PFSK-1 (cell line): Measurements from ENCODE around the gene ARID3A.

Experiments used
- FOXP2 ChIP-seq: optimal IDR thresholded peaks from 2 replicates; pipeline ENCODE3; 2011; ENCODE audit warnings: borderline replicate concordance, control low read depth, inconsistent platforms; ENCODE audit not compliant: insufficient read depth; ENCODE audit errors: extremely low read length, extremely low read depth
- POLR2AphosphoS5 ChIP-seq: IDR thresholded peaks from 2 replicates; pipeline ENCODE4 v1.6.1; 2012; ENCODE audit warnings: low read depth, mild to moderate bottlenecking, control low read depth, low read length, moderate library complexity
- REST ChIP-seq, 2 experiments: IDR thresholded peaks; 2 replicates each; pipeline versions ENCODE4 v1.6.1 to v1.8.0; 2011 to 2012; ENCODE audit warnings: low read depth in 2 of 2, low read length in 2 of 2, control low read depth in 1 of 2, inconsistent platforms in 1 of 2, mild to moderate bottlenecking in 1 of 2, moderate library complexity in 1 of 2; ENCODE audit not compliant: insufficient read depth in 1 of 2
- SIN3A ChIP-seq: IDR thresholded peaks from 2 replicates; pipeline ENCODE4 v1.6.1; 2012; ENCODE audit warnings: mild to moderate bottlenecking, low read length, moderate library complexity, borderline replicate concordance; ENCODE audit not compliant: insufficient read depth
- TAF1 ChIP-seq: IDR thresholded peaks from 2 replicates; pipeline ENCODE4 v1.6.1; 2012; ENCODE audit warnings: low read length, control low read depth, borderline replicate concordance; ENCODE audit not compliant: insufficient read depth

ARID3A gene

GRCh38 chr19:939439-939838, 13.6 kb downstream of the ARID3A start:
- TF ChIP-seq SIN3A (no peak), TAF1 (no peak), POLR2AphosphoS5 (no peak), REST (IDR thresholded peaks at IDR 0.05; ENCODE audit: insufficient read depth in 1 of 2, low read depth in 2 of 2, low read length in 2 of 2) (no peak), FOXP2 (no peak)

- TF ChIP-seq TAF1 = no peak
Measured at GRCh38 chr19:939922-940321, 14.1 kb downstream of the ARID3A start.

- TF ChIP-seq FOXP2 (no peak), TAF1 (no peak), REST (IDR thresholded peaks at IDR 0.05; ENCODE audit: insufficient read depth in 1 of 2, low read depth in 2 of 2, low read length in 2 of 2) (no peak), SIN3A (no peak), POLR2AphosphoS5 (no peak)
Measured at GRCh38 chr19:940591-941291, 14.9 kb downstream of the ARID3A start.

- TF ChIP-seq FOXP2 (no peak), TAF1 (no peak), SIN3A (no peak), REST (IDR thresholded peaks at IDR 0.05; ENCODE audit: insufficient read depth in 1 of 2, low read depth in 2 of 2, low read length in 2 of 2) (no peak), POLR2AphosphoS5 (no peak)
Measured at GRCh38 chr19:941292-942132, 15.7 kb downstream of the ARID3A start.

- no peak for TF ChIP-seq FOXP2
- no peak for TF ChIP-seq REST (IDR thresholded peaks at IDR 0.05; ENCODE audit: insufficient read depth in 1 of 2, low read depth in 2 of 2, low read length in 2 of 2)
- TF ChIP-seq SIN3A = no peak
- TF ChIP-seq TAF1 = no peak
- no peak for TF ChIP-seq POLR2AphosphoS5
Measured at GRCh38 chr19:942133-942645, 16.4 kb downstream of the ARID3A start.
